K562 (cell line): ENCODE results near the gene LZTFL1. TPM values are rescaled to one million over a fixed set of nuclear protein-coding genes. Genes with fewer than 3 reads are reported as not detected.

ENCODE experiments used
- ATAC-seq: fragments of 200-7000 bp; cut with Tn5 transposase; 3 replicates; pipeline ENCODE4 v1.9.1; 2020; ENCODE audit warnings: moderate library complexity
- BruUV-seq: library from RNA; stranded (reverse); fragments of 400-500 nt; replicated peaks from 2 replicates; lab custom pipeline; 2021; lab: Mats Ljungman, UMichigan
- CTCF ChIA-PET: fragments of 300-600 bp; formaldehyde crosslinking; extraction: SDS; loops from one replicate; lab custom pipeline; 2021; ENCODE audit warnings: low intra/inter-chr PET ratio; lab: Yijun Ruan, JAX
- POLR2A ChIA-PET: fragments of 300-600, 350-650 bp; sonication (Branson Sonifier 250); formaldehyde crosslinking; extraction: SDS; loops from one replicate; lab custom pipeline; 2021; ENCODE audit warnings: antibody characterized with exemption, inconsistent platforms; lab: Yijun Ruan, JAX
- DNase-seq, 4 experiments: peaks; one replicate each; pipeline versions ENCODE4 v3.0.0 to v3.0.0-alpha.2; 2011 to 2018; ENCODE audit warnings: low spot score in 3 of 4, mixed read lengths in 3 of 4; ENCODE audit errors: extremely low read depth in 1 of 4
- FAIRE-seq: peaks from 2 replicates; lab custom pipeline; 2011; peaks lifted over from hg19 to GRCh38; lab: Jason Lieb, UNC
- H2AFZ ChIP-seq: 2 replicates; pipeline ENCODE4 v1.6.0; 2011; ENCODE audit warnings: low read depth, low read length, control low read depth, inconsistent platforms
- H3K27ac ChIP-seq: fragments of 200-600 bp; 3 replicates; pipeline ENCODE4 v1.8.0; 2011; ENCODE audit warnings: low read depth, mild to moderate bottlenecking, control low read depth, inconsistent platforms, low read length, moderate library complexity, mixed read lengths; ENCODE audit errors: extremely low read depth
- H3K27me3 ChIP-seq, 2 experiments: fragments of 300-600 bp in 1 of 2; 2 replicates in 1 of 2; 3 replicates in 1 of 2; pipeline versions ENCODE4 v1.6.0 to v1.8.0; 2011; ENCODE audit warnings: inconsistent platforms in 2 of 2, low read length in 2 of 2, mild to moderate bottlenecking in 1 of 2, mixed read lengths in 1 of 2, moderate library complexity in 1 of 2; ENCODE audit not compliant: control insufficient read depth in 2 of 2, insufficient read depth in 2 of 2
- H3K36me3 ChIP-seq: fragments of 300-600 bp; 3 replicates; pipeline ENCODE4 v1.8.0; 2011; ENCODE audit warnings: mild to moderate bottlenecking, low read length, inconsistent platforms; ENCODE audit not compliant: control insufficient read depth, insufficient read depth
- H3K4me1 ChIP-seq, 2 experiments: fragments of 200-600 bp in 1 of 2; replicated peaks in 1 of 2; 2 replicates in 1 of 2; 3 replicates in 1 of 2; pipeline versions ENCODE4 v1.5.1 to v1.8.0; 2011; ENCODE audit warnings: inconsistent platforms in 2 of 2, low read length in 2 of 2, mild to moderate bottlenecking in 1 of 2, mixed read lengths in 1 of 2, moderate library complexity in 1 of 2; ENCODE audit not compliant: control insufficient read depth in 2 of 2, insufficient read depth in 2 of 2
- H3K4me2 ChIP-seq: 2 replicates; pipeline ENCODE4 v1.6.1; 2011; ENCODE audit warnings: low read length, control low read depth, inconsistent platforms, mixed read lengths; ENCODE audit not compliant: insufficient read depth
- H3K4me3 ChIP-seq: fragments of 200-600 bp; sonication (generic), shearing (Covaris generic); 2 replicates; pipeline ENCODE4 v1.5.1; 2016; ENCODE audit warnings: control low read depth, inconsistent platforms
- H3K79me2 ChIP-seq: fragments of 200-600 bp; 3 replicates; pipeline ENCODE4 v1.8.0; 2011; ENCODE audit warnings: low read length, inconsistent platforms; ENCODE audit not compliant: control insufficient read depth, insufficient read depth
- H3K9ac ChIP-seq, 2 experiments: 2 replicates each; pipeline versions ENCODE4 v1.6.0 to v1.6.1; 2011; ENCODE audit warnings: low read depth in 2 of 2, low read length in 2 of 2, control low read depth in 1 of 2, inconsistent platforms in 1 of 2, mild to moderate bottlenecking in 1 of 2, mixed read lengths in 1 of 2; ENCODE audit not compliant: insufficient read depth in 1 of 2
- H3K9me1 ChIP-seq: one replicate; pipeline ENCODE4 v1.6.0; 2011; ENCODE audit warnings: inconsistent platforms, mild to moderate bottlenecking, low read length, moderate library complexity; ENCODE audit not compliant: control insufficient read depth, insufficient read depth
- H3K9me3 ChIP-seq: replicated peaks from 2 replicates; pipeline ENCODE4 v1.5.1; 2011; ENCODE audit warnings: low read depth, low read length, inconsistent platforms; ENCODE audit not compliant: control insufficient read depth, insufficient read depth
- H4K20me1 ChIP-seq: replicated peaks from 2 replicates; pipeline ENCODE4 v1.6.1; 2011; ENCODE audit warnings: low read length, inconsistent platforms, mixed read lengths; ENCODE audit not compliant: control insufficient read depth, insufficient read depth
- BACH1 ChIP-seq: fragments of 200-800 bp; sonication (Bioruptor generic); IDR thresholded peaks from 2 replicates; pipeline ENCODE4 v1.6.1; 2016; ENCODE audit warnings: missing genetic modification characterization, missing compliant biosample characterization
- HNRNPUL1 ChIP-seq: fragments of 200-400 bp; formaldehyde crosslinking; IDR thresholded peaks from 2 replicates; pipeline ENCODE4 v1.6.1; 2017; ENCODE audit warnings: low read length
- LEF1 ChIP-seq: fragments of 450-650 bp; IDR thresholded peaks from 2 replicates; pipeline ENCODE4 v1.6.1; 2016; ENCODE audit warnings: mild to moderate bottlenecking
- MCM7 ChIP-seq, 2 experiments: fragments of 450-650 bp; IDR thresholded peaks; 2 replicates each; pipeline ENCODE4 v1.6.1; 2016 to 2018
- MEF2A ChIP-seq: IDR thresholded peaks from 2 replicates; pipeline ENCODE4 v1.6.1; 2011; ENCODE audit warnings: low read depth, mild to moderate bottlenecking, low read length, moderate library complexity; ENCODE audit not compliant: control insufficient read depth
- MYC ChIP-seq, 2 experiments: fragments of 250-450 bp in 1 of 2; sonication (Bioruptor Pico) in 1 of 2; IDR thresholded peaks; 2 replicates each; pipeline versions ENCODE4 v1.5.1 to v1.6.1; 2012 to 2021; ENCODE audit warnings: low read depth in 2 of 2, borderline replicate concordance in 1 of 2, improper control_type of control experiment in 1 of 2, low read length in 1 of 2, mild to moderate bottlenecking in 1 of 2, moderate library complexity in 1 of 2
- RBBP5 ChIP-seq: fragments of 200-600 bp; sonication (generic); IDR thresholded peaks from 2 replicates; pipeline ENCODE4 v1.6.1; 2012; ENCODE audit warnings: borderline replicate concordance, mild to moderate bottlenecking, low read length, control low read depth, inconsistent platforms; ENCODE audit not compliant: insufficient read depth, poor library complexity, severe bottlenecking
- RCOR1 ChIP-seq, 2 experiments: IDR thresholded peaks; 2 replicates each; pipeline ENCODE4 v1.6.1; 2012; ENCODE audit warnings: low read depth in 2 of 2, low read length in 2 of 2, borderline replicate concordance in 1 of 2, improper control_type of control experiment in 1 of 2
- ZNF695 ChIP-seq: fragments of 450-650 bp; formaldehyde crosslinking; IDR thresholded peaks from 2 replicates; pipeline ENCODE4 v1.4.0; 2020; ENCODE audit warnings: mild to moderate bottlenecking, moderate library complexity
- ZNF780A ChIP-seq: fragments of 250-450 bp; sonication (Bioruptor Pico); IDR thresholded peaks from 2 replicates; pipeline ENCODE4 v1.5.0; 2021; ENCODE audit warnings: mild to moderate bottlenecking
- in situ Hi-C: fragments of 300-500 bp; cut with MboI; formaldehyde crosslinking; loops from 4 replicates; pipeline ENCODE4 v1.15.0; 2018; ENCODE audit warnings: inconsistent platforms, mixed read lengths
- intact Hi-C: fragments of 100-400 bp; cut with micrococcal nuclease; formaldehyde crosslinking; loops from 2 replicates; pipeline ENCODE4 v1.14.2; 2022
- polyA plus RNA-seq, 8 experiments: library from polyadenylated mRNA; depleted of rRNA in 4 of 8; stranded (reverse) in 5 of 8; unstranded in 3 of 8; fragments of >200 nt; fragmentation: Nextera tagmentation in 2 of 8; fragmentation: Illumina TruSeq in 1 of 8; extraction: Ambion mirVana in 2 of 8; extraction: Trizol in 1 of 8; gene quantifications; 2 replicates each; pipeline versions ENCODE4 v1.2.1 to v1.2.3, GENCODE V29; 2011 to 2014; ENCODE audit warnings: inconsistent platforms in 1 of 8, missing spikeins in 1 of 8
- total RNA-seq, 7 experiments: library from RNA; depleted of rRNA in 6 of 7; stranded (reverse); fragments of >200 nt in 6 of 7; fragmentation: Illumina TruSeq in 2 of 7; extraction: Trizol in 2 of 7; gene quantifications; 2 replicates each; pipeline versions ENCODE4 v1.2.1 to v1.2.3, GENCODE V29; 2011 to 2021; ENCODE audit warnings: low replicate concordance in 1 of 7
- TF ChIP-seq, protein P1 (sequence below), 3 experiments: fragments of 200-800 bp in 1 of 3; fragments of 250-450 bp in 1 of 3; fragments of 450-650 bp in 1 of 3; sonication (Bioruptor Pico) in 1 of 3; sonication (Bioruptor generic) in 1 of 3; formaldehyde crosslinking in 1 of 3; IDR thresholded peaks; 2 replicates each; pipeline versions ENCODE4 v1.6.1 to v1.8.0; 2016 to 2022; ENCODE audit warnings: mild to moderate bottlenecking in 2 of 3, missing genetic modification characterization in 2 of 3, missing compliant biosample characterization in 1 of 3, moderate library complexity in 1 of 3
- TF ChIP-seq, protein P2 (sequence below): fragments of 200-800 bp; sonication (Bioruptor generic); IDR thresholded peaks from 2 replicates; pipeline ENCODE4 v1.6.1; 2017; ENCODE audit warnings: missing genetic modification characterization, missing compliant biosample characterization
- TF ChIP-seq, protein P3 (sequence below): IDR thresholded peaks from 2 replicates; pipeline ENCODE4 v1.6.1; 2014; ENCODE audit warnings: antibody characterized with exemption

Gene LZTFL1
- total and polyA plus RNA-seq, 9 of the 15 experiments (the other 6 are each of a cell fraction or from before 2014, with no cell fraction given): 10.7 to 33.7 (median 15.3) TPM

DNA sequence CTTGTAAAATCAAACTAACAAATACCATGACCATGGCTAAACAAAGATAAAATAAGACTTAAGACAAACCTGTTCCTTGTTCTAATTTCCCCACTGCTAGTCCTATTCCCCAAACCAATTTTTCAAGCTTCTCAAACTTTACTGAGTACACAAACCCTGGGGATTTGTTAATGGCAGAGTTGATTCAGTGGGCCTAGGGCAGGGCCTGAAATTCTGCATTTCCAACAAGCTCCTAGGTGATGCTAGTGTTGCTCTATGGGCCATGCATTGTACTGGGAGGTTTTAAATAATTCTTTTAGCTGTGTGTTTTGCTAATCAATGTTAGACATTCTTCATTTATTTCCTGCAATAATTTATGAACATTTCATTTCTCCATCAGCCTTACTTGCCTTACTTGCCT lies 31.1 kb upstream of the LZTFL1 start:
- DNase-seq: no peak
- intact Hi-C loops (no loop called here), in situ Hi-C loops (no loop called here)
- FAIRE-seq: no peak
- no peak overlapping the region for H3K9ac ChIP-seq
- H3K4me1 ChIP-seq: peaks cover 0 to 4% of the 10 kb centered on the region in 2 experiments; a peak in 1 of 5 replicates
- H3K36me3 ChIP-seq: no peaks in the 10 kb centered on the region
- no peak overlapping the region for H3K27ac ChIP-seq
- no peaks in the 10 kb centered on the region for H3K9me3 ChIP-seq
- no peak overlapping the region for H3K4me2 ChIP-seq
- H3K79me2 ChIP-seq: no peaks in the 10 kb centered on the region
- BruUV-seq: no TSS peak
- no peak overlapping the region for H2AFZ ChIP-seq
- peaks cover 0 to 14% of the 10 kb centered on the region in 2 experiments; a peak in 3 of 5 replicates for H3K27me3 ChIP-seq
- no peak for ATAC-seq
- no peak overlapping the region for H3K4me3 ChIP-seq
- no peaks in the 10 kb centered on the region for H3K9me1 ChIP-seq
- no peaks in the 10 kb centered on the region for H4K20me1 ChIP-seq
- ChIA-PET CTCF (no interaction called here), POLR2A (interaction anchor here (0.5 kb wide), 1 partner anchor 881 kb away, joined by 4 read pairs; no protein-coding TSS in a partner anchor)
- TF ChIP-seq MCM7 (IDR thresholded peaks at IDR 0.05): no peak
- no peak for TF ChIP-seq BACH1 (tag)
- no peak for TF ChIP-seq LEF1
- TF ChIP-seq MEF2A: no peak
- no peak for TF ChIP-seq RCOR1 (IDR thresholded peaks at IDR 0.05; ENCODE audit: borderline replicate concordance in 1 of 2, low read depth in 2 of 2, low read length in 2 of 2)
- TF ChIP-seq, protein P1, sequence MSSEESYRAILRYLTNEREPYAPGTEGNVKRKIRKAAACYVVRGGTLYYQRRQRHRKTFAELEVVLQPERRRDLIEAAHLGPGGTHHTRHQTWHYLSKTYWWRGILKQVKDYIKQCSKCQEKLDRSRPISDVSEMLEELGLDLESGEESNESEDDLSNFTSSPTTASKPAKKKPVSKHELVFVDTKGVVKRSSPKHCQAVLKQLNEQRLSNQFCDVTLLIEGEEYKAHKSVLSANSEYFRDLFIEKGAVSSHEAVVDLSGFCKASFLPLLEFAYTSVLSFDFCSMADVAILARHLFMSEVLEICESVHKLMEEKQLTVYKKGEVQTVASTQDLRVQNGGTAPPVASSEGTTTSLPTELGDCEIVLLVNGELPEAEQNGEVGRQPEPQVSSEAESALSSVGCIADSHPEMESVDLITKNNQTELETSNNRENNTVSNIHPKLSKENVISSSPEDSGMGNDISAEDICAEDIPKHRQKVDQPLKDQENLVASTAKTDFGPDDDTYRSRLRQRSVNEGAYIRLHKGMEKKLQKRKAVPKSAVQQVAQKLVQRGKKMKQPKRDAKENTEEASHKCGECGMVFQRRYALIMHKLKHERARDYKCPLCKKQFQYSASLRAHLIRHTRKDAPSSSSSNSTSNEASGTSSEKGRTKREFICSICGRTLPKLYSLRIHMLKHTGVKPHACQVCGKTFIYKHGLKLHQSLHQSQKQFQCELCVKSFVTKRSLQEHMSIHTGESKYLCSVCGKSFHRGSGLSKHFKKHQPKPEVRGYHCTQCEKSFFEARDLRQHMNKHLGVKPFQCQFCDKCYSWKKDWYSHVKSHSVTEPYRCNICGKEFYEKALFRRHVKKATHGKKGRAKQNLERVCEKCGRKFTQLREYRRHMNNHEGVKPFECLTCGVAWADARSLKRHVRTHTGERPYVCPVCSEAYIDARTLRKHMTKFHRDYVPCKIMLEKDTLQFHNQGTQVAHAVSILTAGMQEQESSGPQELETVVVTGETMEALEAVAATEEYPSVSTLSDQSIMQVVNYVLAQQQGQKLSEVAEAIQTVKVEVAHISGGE (CRISPR knock-in tag; IDR thresholded peaks at IDR 0.05): no peak
- no peak for TF ChIP-seq ZNF695 (CRISPR knock-in tag)
- no peak for TF ChIP-seq RBBP5
- no peak for TF ChIP-seq ZNF780A (CRISPR knock-in tag)
- TF ChIP-seq HNRNPUL1: no peak
- TF ChIP-seq, protein P2, sequence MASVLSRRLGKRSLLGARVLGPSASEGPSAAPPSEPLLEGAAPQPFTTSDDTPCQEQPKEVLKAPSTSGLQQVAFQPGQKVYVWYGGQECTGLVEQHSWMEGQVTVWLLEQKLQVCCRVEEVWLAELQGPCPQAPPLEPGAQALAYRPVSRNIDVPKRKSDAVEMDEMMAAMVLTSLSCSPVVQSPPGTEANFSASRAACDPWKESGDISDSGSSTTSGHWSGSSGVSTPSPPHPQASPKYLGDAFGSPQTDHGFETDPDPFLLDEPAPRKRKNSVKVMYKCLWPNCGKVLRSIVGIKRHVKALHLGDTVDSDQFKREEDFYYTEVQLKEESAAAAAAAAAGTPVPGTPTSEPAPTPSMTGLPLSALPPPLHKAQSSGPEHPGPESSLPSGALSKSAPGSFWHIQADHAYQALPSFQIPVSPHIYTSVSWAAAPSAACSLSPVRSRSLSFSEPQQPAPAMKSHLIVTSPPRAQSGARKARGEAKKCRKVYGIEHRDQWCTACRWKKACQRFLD: no peak
- no peak for TF ChIP-seq MYC (IDR thresholded peaks at IDR 0.05; ENCODE audit: low read depth, low read length)
- TF ChIP-seq MYC (CRISPR knock-in tag; IDR thresholded peaks at IDR 0.05; ENCODE audit: borderline replicate concordance, low read depth): no peak
- TF ChIP-seq, protein P3, sequence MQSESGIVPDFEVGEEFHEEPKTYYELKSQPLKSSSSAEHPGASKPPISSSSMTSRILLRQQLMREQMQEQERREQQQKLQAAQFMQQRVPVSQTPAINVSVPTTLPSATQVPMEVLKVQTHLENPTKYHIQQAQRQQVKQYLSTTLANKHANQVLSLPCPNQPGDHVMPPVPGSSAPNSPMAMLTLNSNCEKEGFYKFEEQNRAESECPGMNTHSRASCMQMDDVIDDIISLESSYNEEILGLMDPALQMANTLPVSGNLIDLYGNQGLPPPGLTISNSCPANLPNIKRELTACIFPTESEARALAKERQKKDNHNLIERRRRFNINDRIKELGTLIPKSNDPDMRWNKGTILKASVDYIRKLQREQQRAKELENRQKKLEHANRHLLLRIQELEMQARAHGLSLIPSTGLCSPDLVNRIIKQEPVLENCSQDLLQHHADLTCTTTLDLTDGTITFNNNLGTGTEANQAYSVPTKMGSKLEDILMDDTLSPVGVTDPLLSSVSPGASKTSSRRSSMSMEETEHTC: no peak
